OCI-LY7 (cell line): Measurements from ENCODE around the gene SKIDA1. TPM values are rescaled to one million over a fixed set of nuclear protein-coding genes. Genes with fewer than 3 reads are reported as not detected.

ENCODE experiments used
- BruUV-seq: library from RNA; stranded (reverse); fragments of 400-500 nt; replicated peaks from 2 replicates; lab custom pipeline; 2021; lab: Mats Ljungman, UMichigan
- CTCF ChIA-PET: fragments of 300-600 bp; sonication (Branson Sonifier 250); formaldehyde crosslinking; loops from one replicate; lab custom pipeline; 2022; ENCODE audit warnings: antibody characterized with exemption; ENCODE audit not compliant: unreplicated experiment; lab: Charles Lee
- POLR2A ChIA-PET: fragments of 300-600 bp; sonication (Branson Sonifier 250); formaldehyde crosslinking; loops from one replicate; lab custom pipeline; 2022; ENCODE audit warnings: antibody characterized with exemption; lab: Charles Lee
- DNase-seq: peaks from one replicate; pipeline ENCODE4 v3.0.0-alpha.2; 2015; ENCODE audit warnings: low spot score
- H2AFZ ChIP-seq: fragments of 200-600 bp; sonication (generic), shearing (Covaris generic); 2 replicates; pipeline ENCODE4 v1.6.1; 2014; ENCODE audit warnings: mild to moderate bottlenecking, antibody characterized with exemption, low read length, moderate library complexity
- H3K27ac ChIP-seq: fragments of 200-600 bp; sonication (generic); 2 replicates; pipeline ENCODE4 v1.5.1; 2014; ENCODE audit warnings: mixed run types, low read depth, mild to moderate bottlenecking, moderate library complexity, low read length, inconsistent platforms; ENCODE audit not compliant: poor library complexity, severe bottlenecking
- H3K36me3 ChIP-seq: fragments of 200-600 bp; sonication (generic); 2 replicates; pipeline ENCODE4 v1.6.1; 2014; ENCODE audit warnings: mild to moderate bottlenecking, antibody characterized with exemption, low read length, moderate library complexity, mixed read lengths; ENCODE audit not compliant: insufficient read depth
- H3K4me1 ChIP-seq: fragments of 200-600 bp; sonication (generic); 2 replicates; pipeline ENCODE4 v1.5.1; 2014; ENCODE audit warnings: mild to moderate bottlenecking, low read length; ENCODE audit not compliant: insufficient read depth, poor library complexity, severe bottlenecking
- H3K4me2 ChIP-seq: fragments of 200-600 bp; sonication (generic); 2 replicates; pipeline ENCODE4 v1.6.1; 2014; ENCODE audit warnings: mild to moderate bottlenecking, low read length
- H3K4me3 ChIP-seq: fragments of 200-600 bp; sonication (generic); 2 replicates; pipeline ENCODE4 v1.5.1; 2014; ENCODE audit warnings: mild to moderate bottlenecking, low read depth, low read length; ENCODE audit not compliant: poor library complexity, severe bottlenecking
- H3K79me2 ChIP-seq: fragments of 200-600 bp; sonication (generic); 2 replicates; pipeline ENCODE4 v1.6.1; 2016; ENCODE audit warnings: low read depth, mild to moderate bottlenecking, low read length, moderate library complexity, mixed read lengths; ENCODE audit not compliant: insufficient read depth
- H3K9me2 ChIP-seq: fragments of 200-600 bp; sonication (generic); 2 replicates; pipeline ENCODE4 v1.6.1; 2016; ENCODE audit warnings: mild to moderate bottlenecking, low read length, mixed read lengths; ENCODE audit not compliant: insufficient read depth
- H3K9me3 ChIP-seq: fragments of 200-600 bp; sonication (generic); 2 replicates; pipeline ENCODE4 v1.6.1; 2014; ENCODE audit warnings: mild to moderate bottlenecking, mixed run types, low read length, mixed read lengths
- H4K20me1 ChIP-seq: fragments of 200-600 bp; sonication (generic); 2 replicates; pipeline ENCODE4 v1.6.1; 2014; ENCODE audit warnings: mild to moderate bottlenecking, antibody characterized with exemption, low read length, moderate library complexity, mixed read lengths; ENCODE audit not compliant: insufficient read depth
- CTCF ChIP-seq: fragments of 200-600 bp; sonication (generic); conservative IDR thresholded peaks from 2 replicates; pipeline ENCODE4 v1.5.1; 2014; ENCODE audit warnings: mild to moderate bottlenecking, antibody characterized with exemption, low read length, moderate library complexity, mixed read lengths
- EZH2phosphoT487 ChIP-seq: fragments of 200-600 bp; sonication (generic); IDR thresholded peaks from 2 replicates; pipeline ENCODE4 v1.6.1; 2018; ENCODE audit warnings: low read depth, borderline replicate concordance, mild to moderate bottlenecking, mixed run types, antibody characterized with exemption, low read length, moderate library complexity, mixed read lengths
- intact Hi-C: fragments of 100-400 bp; cut with micrococcal nuclease; formaldehyde crosslinking; loops from one replicate; pipeline ENCODE4 v1.10.0; 2022; ENCODE audit not compliant: unreplicated experiment
- total RNA-seq, 2 experiments: library from RNA; depleted of rRNA in 1 of 2; stranded (reverse); fragments of >200 nt in 1 of 2; shearing (Covaris generic) in 1 of 2; gene quantifications; 2 replicates each; pipeline ENCODE4 v1.2.3, GENCODE V29; 2014 to 2022

The SKIDA1 gene
- total RNA-seq, 2 experiments from 2014 or later = not detected

GRCh38 chr10:21481407-21481806, 44.1 kb downstream of the SKIDA1 start:
- Histone ChIP-seq H3K36me3 (no peaks in the 10 kb centered on the region), H3K4me1 (no peaks in the 10 kb centered on the region), H3K79me2 (no peaks in the 10 kb centered on the region), H3K27ac (no peak overlapping the region), H2AFZ (no peak overlapping the region), H4K20me1 (no peaks in the 10 kb centered on the region), H3K9me2 (no peaks in the 10 kb centered on the region), H3K9me3 (no peaks in the 10 kb centered on the region), H3K4me3 (no peak overlapping the region), H3K4me2 (no peak overlapping the region)
- no TSS peak for BruUV-seq
- TF ChIP-seq EZH2phosphoT487 (no peak), CTCF (no peak)
- CTCF ChIA-PET = no interaction called here
- DNase-seq = no peak
- intact Hi-C loops = no loop called here
- POLR2A ChIA-PET = no interaction called here

- intact Hi-C loops = no loop called here
- no peak overlapping the region for H3K27ac ChIP-seq
- ChIA-PET POLR2A (no interaction called here), CTCF (no interaction called here)
- H2AFZ ChIP-seq = no peak overlapping the region
- no peaks in the 10 kb centered on the region for H3K79me2 ChIP-seq
- no peaks in the 10 kb centered on the region for H3K9me3 ChIP-seq
- TF ChIP-seq CTCF (no peak), EZH2phosphoT487 (no peak)
- H3K36me3 ChIP-seq = no peaks in the 10 kb centered on the region
- no peaks in the 10 kb centered on the region for H3K9me2 ChIP-seq
- no peaks in the 10 kb centered on the region for H4K20me1 ChIP-seq
- no peaks in the 10 kb centered on the region for H3K4me1 ChIP-seq
- H3K4me2 ChIP-seq = no peak overlapping the region
- no peak overlapping the region for H3K4me3 ChIP-seq
- no peak for DNase-seq
- no TSS peak for BruUV-seq
Measured at GRCh38 chr10:21479570-21480315, 45.7 kb downstream of the SKIDA1 start.

- H2AFZ ChIP-seq = no peak overlapping the region
- TF ChIP-seq CTCF = no peak
- TF ChIP-seq EZH2phosphoT487 = no peak
- H3K9me2 ChIP-seq = no peaks in the 10 kb centered on the region
- H3K79me2 ChIP-seq = no peaks in the 10 kb centered on the region
- intact Hi-C loops = no loop called here
- H3K9me3 ChIP-seq = no peaks in the 10 kb centered on the region
- no peaks in the 10 kb centered on the region for H3K36me3 ChIP-seq
- H3K4me3 ChIP-seq = no peak overlapping the region
- H4K20me1 ChIP-seq = no peaks in the 10 kb centered on the region
- POLR2A ChIA-PET = no interaction called here
- H3K4me2 ChIP-seq = no peak overlapping the region
- DNase-seq = no peak
- CTCF ChIA-PET = no interaction called here
- H3K4me1 ChIP-seq = no peaks in the 10 kb centered on the region
- H3K27ac ChIP-seq = no peak overlapping the region
- no TSS peak for BruUV-seq
Measured at GRCh38 chr10:21475393-21475792, 50.1 kb downstream of the SKIDA1 start.
